Nephron (organoid): Measurements from ENCODE around the gene FAM193A.

Experiments used
- H3K27ac Mint-ChIP-seq, 3 experiments: 2 replicates each; pipeline ENCODE4 v1.8.0; 2020; ENCODE audit warnings: mixed read lengths in 3 of 3, mild to moderate bottlenecking in 2 of 3, moderate library complexity in 1 of 3
- H3K27me3 Mint-ChIP-seq: 2 replicates; pipeline ENCODE4 v1.8.0; 2021; ENCODE audit warnings: low read depth, mild to moderate bottlenecking, moderate library complexity, mixed read lengths
- H3K36me3 Mint-ChIP-seq: 2 replicates; pipeline ENCODE4 v1.8.0; 2020; ENCODE audit warnings: low read depth, mixed read lengths
- H3K4me1 Mint-ChIP-seq: 2 replicates; pipeline ENCODE4 v1.8.0; 2020; ENCODE audit warnings: mixed read lengths
- H3K4me3 Mint-ChIP-seq, 3 experiments: 2 replicates each; pipeline ENCODE4 v1.8.0; 2020; ENCODE audit warnings: mild to moderate bottlenecking in 3 of 3, mixed read lengths in 3 of 3, moderate library complexity in 2 of 3
- H3K9me3 Mint-ChIP-seq: 2 replicates; pipeline ENCODE4 v1.8.0; 2020; ENCODE audit warnings: mixed read lengths
- CTCF ChIP-seq, 3 experiments: fragments of 200-600 bp; sonication (generic); IDR thresholded peaks; one replicate each; pipeline ENCODE4 v1.5.0; 2021; ENCODE audit warnings: antibody characterized with exemption in 3 of 3; ENCODE audit not compliant: unreplicated experiment in 3 of 3

FAM193A gene

GRCh38 chr4:2689825-2690700 lies 153.6 kb downstream of the FAM193A start:
- Mint-ChIP-seq H3K36me3 (peaks cover 78% of the 10 kb centered on the region), H3K4me3 (no peak overlapping the region), H3K9me3 (no peaks in the 10 kb centered on the region), H3K4me1 (peaks cover 19% of the 10 kb centered on the region), H3K27ac (peak overlapping the region in 1 of 3 experiments; percentile 76), H3K27me3 (no peaks in the 10 kb centered on the region)
- TF ChIP-seq CTCF (IDR thresholded peaks at IDR 0.05; ENCODE audit: unreplicated experiment in 3 of 3), result no peak

- Mint-ChIP-seq H3K9me3 (no peaks in the 10 kb centered on the region), H3K36me3 (peaks cover 77% of the 10 kb centered on the region), H3K27me3 (no peaks in the 10 kb centered on the region), H3K4me1 (peaks cover 19% of the 10 kb centered on the region), H3K4me3 (no peak overlapping the region), H3K27ac (no peak overlapping the region)
- no peak for TF ChIP-seq CTCF (IDR thresholded peaks at IDR 0.05; ENCODE audit: unreplicated experiment in 3 of 3)
These were observed 154.9 kb downstream of the FAM193A start for GRCh38 chr4:2691313-2691712.

- Mint-ChIP-seq H3K36me3 (peaks cover 80% of the 10 kb centered on the region), H3K4me3 (no peak overlapping the region), H3K27ac (no peak overlapping the region), H3K27me3 (no peaks in the 10 kb centered on the region), H3K4me1 (peaks cover 19% of the 10 kb centered on the region), H3K9me3 (no peaks in the 10 kb centered on the region)
- no peak for TF ChIP-seq CTCF (IDR thresholded peaks at IDR 0.05; ENCODE audit: unreplicated experiment in 3 of 3)
These were observed 155.5 kb downstream of the FAM193A start for GRCh38 chr4:2691952-2692435.

DNA sequence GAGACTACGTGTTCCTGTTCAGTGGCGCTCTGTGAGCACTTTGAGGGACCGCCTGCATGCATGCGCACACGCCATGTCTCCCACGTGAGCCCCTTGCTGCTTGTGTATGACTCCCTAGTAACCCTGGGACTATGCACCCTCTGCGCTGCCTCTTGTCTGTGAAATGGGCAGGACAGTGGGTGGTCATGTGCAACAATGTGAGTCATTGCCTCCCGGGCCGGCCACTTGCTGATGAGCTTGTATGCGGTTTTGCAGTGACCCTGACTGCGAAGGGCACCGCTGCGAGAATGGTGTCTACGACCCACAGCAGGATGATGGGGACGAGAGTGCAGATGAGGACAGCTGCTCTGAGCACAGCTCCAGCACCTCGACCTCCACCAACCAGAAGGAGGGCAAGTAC lies 158.2 kb downstream of the FAM193A start:
- Mint-ChIP-seq H3K27ac (no peak overlapping the region), H3K4me1 (no peaks in the 10 kb centered on the region), H3K36me3 (peaks cover 87% of the 10 kb centered on the region), H3K9me3 (no peaks in the 10 kb centered on the region), H3K4me3 (no peak overlapping the region), H3K27me3 (no peaks in the 10 kb centered on the region)
- no peak for TF ChIP-seq CTCF (IDR thresholded peaks at IDR 0.05; ENCODE audit: unreplicated experiment in 3 of 3)

DNA sequence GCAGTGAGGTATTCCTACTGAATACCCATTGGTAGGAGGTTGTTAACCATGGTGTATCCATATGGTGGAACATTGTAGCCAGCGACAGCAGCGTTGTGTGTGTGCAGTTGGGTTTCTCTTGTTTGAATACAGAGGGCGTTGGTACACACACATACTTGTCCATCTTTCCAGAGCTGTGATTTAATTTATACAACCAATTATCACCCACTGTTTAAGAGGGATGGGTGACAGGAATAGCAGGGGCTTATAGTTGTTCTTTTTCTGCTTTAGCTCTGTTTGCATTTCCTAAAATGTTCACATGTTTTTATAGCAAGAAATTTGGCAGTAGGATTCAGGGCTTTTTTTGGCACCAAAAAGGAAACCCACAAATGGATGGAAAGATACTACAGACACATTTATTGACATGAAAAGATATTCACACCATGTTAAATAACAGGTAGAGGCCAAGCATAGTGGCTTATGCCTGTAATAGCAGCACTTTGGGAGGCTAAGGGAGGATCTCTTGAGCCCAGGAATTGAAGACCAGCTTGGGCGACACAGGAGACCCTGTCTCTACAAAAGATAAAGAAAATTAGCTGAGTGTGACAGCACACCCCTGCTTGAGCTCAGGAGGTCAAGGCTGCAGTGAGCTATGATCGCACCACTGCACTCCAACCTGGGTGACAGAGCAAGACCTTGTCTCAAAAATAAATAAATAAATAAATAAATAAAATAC lies 159.1 kb downstream of the FAM193A start:
- no peaks in the 10 kb centered on the region for H3K9me3 Mint-ChIP-seq
- H3K27ac Mint-ChIP-seq, result no peak overlapping the region
- H3K36me3 Mint-ChIP-seq, result peaks cover 91% of the 10 kb centered on the region
- no peak for TF ChIP-seq CTCF (IDR thresholded peaks at IDR 0.05; ENCODE audit: unreplicated experiment in 3 of 3)
- no peak overlapping the region for H3K4me3 Mint-ChIP-seq
- H3K27me3 Mint-ChIP-seq, result no peaks in the 10 kb centered on the region
- H3K4me1 Mint-ChIP-seq, result no peaks in the 10 kb centered on the region
